Body of pancreas (tissue), 4 donors: ENCODE measurements around the gene TRAIP.
"Not testable (repeated sequence)": the region's sequence is repeated elsewhere in the genome, so short reads cannot be mapped to it uniquely, and the experiment has no call there.

Source experiments
- POLR2A ChIP-seq, 3 donors: fragments of 450-650 bp; IDR thresholded peaks; one replicate each; pipeline ENCODE4 v1.6.1; 2016; ENCODE audit warnings: antibody characterized with exemption in 3 of 3, mild to moderate bottlenecking in 2 of 3
- TF ChIP-seq, protein P1 (sequence below), 7 experiments: fragments of 450-650 bp in 4 of 7; fragments of 200-600 bp in 3 of 7; sonication (generic) in 3 of 7; IDR thresholded peaks; one replicate each; pipeline ENCODE4 v1.5.1; 2016 to 2019; ENCODE audit warnings: antibody characterized with exemption in 7 of 7

DNA sequence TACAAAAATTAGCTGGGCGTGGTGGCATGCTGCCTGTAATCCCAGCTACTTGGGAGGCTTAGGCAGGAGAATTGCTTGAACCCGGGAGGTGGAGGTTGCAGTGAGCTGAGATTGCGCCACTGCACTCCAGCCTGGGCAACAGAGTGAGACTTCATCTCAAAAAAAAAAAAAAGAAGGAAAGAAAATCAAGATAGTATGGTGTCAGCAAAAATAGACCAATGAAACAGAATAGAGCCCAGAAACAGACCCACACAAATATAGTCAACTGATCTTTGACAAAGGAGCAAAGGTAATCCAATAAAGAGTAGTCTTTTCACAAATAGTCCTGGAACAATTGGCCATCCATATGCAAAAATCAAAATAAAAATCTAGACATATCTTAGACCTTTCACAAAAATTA is 33.2 kb downstream of the TRAIP start:
- TF ChIP-seq, protein P1, sequence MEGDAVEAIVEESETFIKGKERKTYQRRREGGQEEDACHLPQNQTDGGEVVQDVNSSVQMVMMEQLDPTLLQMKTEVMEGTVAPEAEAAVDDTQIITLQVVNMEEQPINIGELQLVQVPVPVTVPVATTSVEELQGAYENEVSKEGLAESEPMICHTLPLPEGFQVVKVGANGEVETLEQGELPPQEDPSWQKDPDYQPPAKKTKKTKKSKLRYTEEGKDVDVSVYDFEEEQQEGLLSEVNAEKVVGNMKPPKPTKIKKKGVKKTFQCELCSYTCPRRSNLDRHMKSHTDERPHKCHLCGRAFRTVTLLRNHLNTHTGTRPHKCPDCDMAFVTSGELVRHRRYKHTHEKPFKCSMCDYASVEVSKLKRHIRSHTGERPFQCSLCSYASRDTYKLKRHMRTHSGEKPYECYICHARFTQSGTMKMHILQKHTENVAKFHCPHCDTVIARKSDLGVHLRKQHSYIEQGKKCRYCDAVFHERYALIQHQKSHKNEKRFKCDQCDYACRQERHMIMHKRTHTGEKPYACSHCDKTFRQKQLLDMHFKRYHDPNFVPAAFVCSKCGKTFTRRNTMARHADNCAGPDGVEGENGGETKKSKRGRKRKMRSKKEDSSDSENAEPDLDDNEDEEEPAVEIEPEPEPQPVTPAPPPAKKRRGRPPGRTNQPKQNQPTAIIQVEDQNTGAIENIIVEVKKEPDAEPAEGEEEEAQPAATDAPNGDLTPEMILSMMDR (IDR thresholded peaks at IDR 0.05) = not testable (repeated sequence)
- not testable (repeated sequence) for TF ChIP-seq POLR2A (IDR thresholded peaks at IDR 0.05)
